K562 (cell line): Measurements from ENCODE around the gene TMEM131. TPM values are rescaled to one million over a fixed set of nuclear protein-coding genes. Genes with fewer than 3 reads are reported as not detected.

Experiments
- BACH1 ChIP-seq: fragments of 200-800 bp; sonication (Bioruptor generic); IDR thresholded peaks from 2 replicates; pipeline ENCODE4 v1.6.1; 2016; ENCODE audit warnings: missing genetic modification characterization, missing compliant biosample characterization
- EHMT2 ChIP-seq: fragments of 450-650 bp; IDR thresholded peaks from 2 replicates; pipeline ENCODE4 v1.6.1; 2018; ENCODE audit warnings: antibody characterized with exemption
- EP300 ChIP-seq: IDR thresholded peaks from 2 replicates; pipeline ENCODE4 v1.6.1; 2012; ENCODE audit warnings: low read length, improper control_type of control experiment
- EP400 ChIP-seq: fragments of 450-650 bp; IDR thresholded peaks from 2 replicates; pipeline ENCODE4 v1.6.1; 2017; ENCODE audit warnings: antibody characterized with exemption, mild to moderate bottlenecking, moderate library complexity
- ETV6 ChIP-seq, 3 experiments: fragments of 150-350 bp in 1 of 3; sonication (generic) in 1 of 3; formaldehyde crosslinking in 1 of 3; IDR thresholded peaks; 2 replicates each; pipeline versions ENCODE4 v1.6.1 to v1.8.0; 2014 to 2022; ENCODE audit warnings: borderline replicate concordance in 2 of 3, low read depth in 2 of 3, antibody characterized with exemption in 1 of 3, low read length in 1 of 3, mild to moderate bottlenecking in 1 of 3, missing genetic modification reagents in 1 of 3
- FOXA3 ChIP-seq, 2 experiments: fragments of 450-650 bp in 1 of 2; sonication (generic) in 1 of 2; formaldehyde crosslinking; IDR thresholded peaks in 1 of 2; conservative IDR thresholded peaks in 1 of 2; 2 replicates each; pipeline versions ENCODE4 v1.4.0 to v1.8.0; 2020 to 2022; ENCODE audit warnings: mild to moderate bottlenecking in 2 of 2, missing genetic modification reagents in 1 of 2
- HMGN3 ChIP-seq: IDR thresholded peaks from 2 replicates; pipeline ENCODE4 v1.6.1; 2011; ENCODE audit warnings: borderline replicate concordance, low read depth, mild to moderate bottlenecking, mixed read lengths, low read length; ENCODE audit not compliant: insufficient read length; ENCODE audit errors: extremely low read depth
- MYBL2 ChIP-seq, 2 experiments: fragments of 450-650 bp in 1 of 2; sonication (generic) in 1 of 2; formaldehyde crosslinking in 1 of 2; IDR thresholded peaks; 2 replicates each; pipeline versions ENCODE4 v1.6.1 to v1.8.1; 2017 to 2022; ENCODE audit warnings: borderline replicate concordance in 1 of 2, inconsistent platforms in 1 of 2, low read depth in 1 of 2, mild to moderate bottlenecking in 1 of 2, missing genetic modification reagents in 1 of 2, moderate library complexity in 1 of 2
- NFE2 ChIP-seq: IDR thresholded peaks from 2 replicates; pipeline ENCODE4 v1.6.1; 2014; ENCODE audit warnings: antibody characterized with exemption, low read depth
- PPARD ChIP-seq: fragments of 250-450 bp; sonication (Bioruptor Pico); IDR thresholded peaks from 2 replicates; pipeline ENCODE4 v1.8.0; 2022; ENCODE audit warnings: inconsistent platforms, mild to moderate bottlenecking, moderate library complexity
- RFX1 ChIP-seq: fragments of 450-650 bp; IDR thresholded peaks from 2 replicates; pipeline ENCODE4 v1.6.1; 2016; ENCODE audit warnings: mild to moderate bottlenecking, moderate library complexity
- TEAD4 ChIP-seq, 2 experiments: sonication (generic) in 1 of 2; formaldehyde crosslinking in 1 of 2; IDR thresholded peaks; 2 replicates each; pipeline versions ENCODE4 v1.6.1 to v1.8.0; 2012 to 2022; ENCODE audit warnings: borderline replicate concordance in 1 of 2, inconsistent platforms in 1 of 2, low read length in 1 of 2, mild to moderate bottlenecking in 1 of 2, missing genetic modification reagents in 1 of 2
- WHSC1 ChIP-seq: IDR thresholded peaks from one replicate; pipeline ENCODE4 v1.6.1; 2012; ENCODE audit warnings: low read length, control low read depth, inconsistent platforms
- ZNF140 ChIP-seq: fragments of 250-450 bp; sonication (Bioruptor Pico); IDR thresholded peaks from 2 replicates; pipeline ENCODE4 v1.8.0; 2021; ENCODE audit warnings: moderate library complexity, mild to moderate bottlenecking, inconsistent platforms
- ZNF764 ChIP-seq: fragments of 250-450 bp; sonication (Bioruptor Pico); IDR thresholded peaks from 2 replicates; pipeline ENCODE4 v1.4.0; 2020; ENCODE audit warnings: low read depth, mild to moderate bottlenecking, moderate library complexity
- ZNF780A ChIP-seq: fragments of 250-450 bp; sonication (Bioruptor Pico); IDR thresholded peaks from 2 replicates; pipeline ENCODE4 v1.5.0; 2021; ENCODE audit warnings: mild to moderate bottlenecking
- polyA plus RNA-seq, 8 experiments: library from polyadenylated mRNA; depleted of rRNA in 4 of 8; stranded (reverse) in 5 of 8; unstranded in 3 of 8; fragments of >200 nt; fragmentation: Nextera tagmentation in 2 of 8; fragmentation: Illumina TruSeq in 1 of 8; extraction: Ambion mirVana in 2 of 8; extraction: Trizol in 1 of 8; gene quantifications; 2 replicates each; pipeline versions ENCODE4 v1.2.1 to v1.2.3, GENCODE V29; 2011 to 2014; ENCODE audit warnings: inconsistent platforms in 1 of 8, missing spikeins in 1 of 8
- total RNA-seq, 7 experiments: library from RNA; depleted of rRNA in 6 of 7; stranded (reverse); fragments of >200 nt in 6 of 7; fragmentation: Illumina TruSeq in 2 of 7; extraction: Trizol in 2 of 7; gene quantifications; 2 replicates each; pipeline versions ENCODE4 v1.2.1 to v1.2.3, GENCODE V29; 2011 to 2021; ENCODE audit warnings: low replicate concordance in 1 of 7
- TF ChIP-seq, protein P1 (sequence below), 2 experiments: fragments of 450-650 bp; formaldehyde crosslinking in 1 of 2; IDR thresholded peaks; 2 replicates each; pipeline versions ENCODE4 v1.4.0 to v1.6.1; 2014 to 2020; ENCODE audit warnings: mild to moderate bottlenecking in 2 of 2, borderline replicate concordance in 1 of 2, low read depth in 1 of 2
- TF ChIP-seq, protein P2 (sequence below), 2 experiments: fragments of 450-650 bp in 1 of 2; sonication (generic) in 1 of 2; formaldehyde crosslinking in 1 of 2; IDR thresholded peaks in 1 of 2; conservative IDR thresholded peaks in 1 of 2; 2 replicates each; pipeline versions ENCODE4 v1.6.1 to v1.8.1; 2016 to 2023; ENCODE audit warnings: mild to moderate bottlenecking in 2 of 2, moderate library complexity in 2 of 2, inconsistent platforms in 1 of 2, missing genetic modification reagents in 1 of 2

TMEM131 gene
- total and polyA plus RNA-seq, 9 of the 15 experiments (the other 6 are each of a cell fraction or from before 2014, with no cell fraction given) = 2.5 to 21.1 (median 12.4) TPM

- TF ChIP-seq, protein P1, sequence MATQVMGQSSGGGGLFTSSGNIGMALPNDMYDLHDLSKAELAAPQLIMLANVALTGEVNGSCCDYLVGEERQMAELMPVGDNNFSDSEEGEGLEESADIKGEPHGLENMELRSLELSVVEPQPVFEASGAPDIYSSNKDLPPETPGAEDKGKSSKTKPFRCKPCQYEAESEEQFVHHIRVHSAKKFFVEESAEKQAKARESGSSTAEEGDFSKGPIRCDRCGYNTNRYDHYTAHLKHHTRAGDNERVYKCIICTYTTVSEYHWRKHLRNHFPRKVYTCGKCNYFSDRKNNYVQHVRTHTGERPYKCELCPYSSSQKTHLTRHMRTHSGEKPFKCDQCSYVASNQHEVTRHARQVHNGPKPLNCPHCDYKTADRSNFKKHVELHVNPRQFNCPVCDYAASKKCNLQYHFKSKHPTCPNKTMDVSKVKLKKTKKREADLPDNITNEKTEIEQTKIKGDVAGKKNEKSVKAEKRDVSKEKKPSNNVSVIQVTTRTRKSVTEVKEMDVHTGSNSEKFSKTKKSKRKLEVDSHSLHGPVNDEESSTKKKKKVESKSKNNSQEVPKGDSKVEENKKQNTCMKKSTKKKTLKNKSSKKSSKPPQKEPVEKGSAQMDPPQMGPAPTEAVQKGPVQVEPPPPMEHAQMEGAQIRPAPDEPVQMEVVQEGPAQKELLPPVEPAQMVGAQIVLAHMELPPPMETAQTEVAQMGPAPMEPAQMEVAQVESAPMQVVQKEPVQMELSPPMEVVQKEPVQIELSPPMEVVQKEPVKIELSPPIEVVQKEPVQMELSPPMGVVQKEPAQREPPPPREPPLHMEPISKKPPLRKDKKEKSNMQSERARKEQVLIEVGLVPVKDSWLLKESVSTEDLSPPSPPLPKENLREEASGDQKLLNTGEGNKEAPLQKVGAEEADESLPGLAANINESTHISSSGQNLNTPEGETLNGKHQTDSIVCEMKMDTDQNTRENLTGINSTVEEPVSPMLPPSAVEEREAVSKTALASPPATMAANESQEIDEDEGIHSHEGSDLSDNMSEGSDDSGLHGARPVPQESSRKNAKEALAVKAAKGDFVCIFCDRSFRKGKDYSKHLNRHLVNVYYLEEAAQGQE (IDR thresholded peaks at IDR 0.05; ENCODE audit: borderline replicate concordance) = peak; percentile 34; the same call in 1 of the 2 replicates
- TF ChIP-seq, protein P1 (CRISPR knock-in tag; IDR thresholded peaks at IDR 0.05; ENCODE audit: low read depth) = no peak
- TF ChIP-seq FOXA3 (CRISPR knock-in tag; conservative IDR thresholded peaks at IDR 0.05 in 1 of 2, IDR thresholded peaks at IDR 0.05 in 1 of 2) (no peak), HMGN3 (no peak), ZNF764 (no peak), TEAD4 (IDR thresholded peaks at IDR 0.05; ENCODE audit: low read length) (peak; percentile 20; the same call in 1 of the 2 replicates), TEAD4 (CRISPR knock-in tag; IDR thresholded peaks at IDR 0.05; ENCODE audit: borderline replicate concordance) (no peak), EP400 (no peak), MYBL2 (IDR thresholded peaks at IDR 0.05; ENCODE audit: low read depth) (no peak), MYBL2 (CRISPR knock-in tag; IDR thresholded peaks at IDR 0.05; ENCODE audit: borderline replicate concordance) (no peak), ETV6 (IDR thresholded peaks at IDR 0.05; ENCODE audit: borderline replicate concordance in 1 of 2, low read depth in 2 of 2, low read length in 1 of 2) (no peak), ETV6 (CRISPR knock-in tag; IDR thresholded peaks at IDR 0.05; ENCODE audit: borderline replicate concordance) (no peak), ZNF780A (CRISPR knock-in tag) (no peak), NFE2 (peak; percentile 94), PPARD (CRISPR knock-in tag) (no peak), RFX1 (no peak), WHSC1 (no peak), EP300 (peak; percentile 10; the same call in 1 of the 2 replicates), BACH1 (tag) (peak; percentile 89; the same call in 1 of the 2 replicates), ZNF140 (CRISPR knock-in tag) (no peak), EHMT2 (no peak)
- TF ChIP-seq, protein P2, sequence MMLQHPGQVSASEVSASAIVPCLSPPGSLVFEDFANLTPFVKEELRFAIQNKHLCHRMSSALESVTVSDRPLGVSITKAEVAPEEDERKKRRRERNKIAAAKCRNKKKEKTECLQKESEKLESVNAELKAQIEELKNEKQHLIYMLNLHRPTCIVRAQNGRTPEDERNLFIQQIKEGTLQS (IDR thresholded peaks at IDR 0.05) = no peak
- TF ChIP-seq, protein P2 (CRISPR knock-in tag; conservative IDR thresholded peaks at IDR 0.05) = no peak
Measured at GRCh38 chr2:97870396-97870843, 125.3 kb downstream of the TMEM131 start (continued).
